Stimulated activated naive CD4-positive, alpha-beta T cell treated with Interleukin-2 at 50 U/mL for 16 hours (primary cell): ENCODE data around the gene GPATCH8.

Experiments used
- DNase-seq: peaks from one replicate; lab custom pipeline; 2025; lab: John Stamatoyannopoulos, UW

GPATCH8 gene

GRCh38 chr17:44354582-44355561 is 148.3 kb downstream of the GPATCH8 start:
- peak; percentile 37 for DNase-seq

GRCh38 chr17:44353672-44354331 is 149.4 kb downstream of the GPATCH8 start:
- no peak for DNase-seq

- DNase-seq: no peak
Measured at GRCh38 chr17:44352828-44353671, 150.2 kb downstream of the GPATCH8 start.

- DNase-seq: no peak
Measured at GRCh38 chr17:44351961-44352827, 151.0 kb downstream of the GPATCH8 start.

- no peak for DNase-seq
Measured at GRCh38 chr17:44351464-44351863, 151.7 kb downstream of the GPATCH8 start.

GRCh38 chr17:44350733-44351226 is 152.4 kb downstream of the GPATCH8 start:
- peak; percentile 57 for DNase-seq

GRCh38 chr17:44349553-44350070 is 153.6 kb downstream of the GPATCH8 start:
- no peak for DNase-seq

GRCh38 chr17:44348988-44349364 is 154.2 kb downstream of the GPATCH8 start:
- no peak for DNase-seq

GRCh38 chr17:44348234-44348987 is 154.8 kb downstream of the GPATCH8 start:
- DNase-seq: no peak
